Heart left ventricle (tissue), 13 donors: ENCODE data around the gene VDR.
"Not testable (repeated sequence)": the region's sequence is repeated elsewhere in the genome, so short reads cannot be mapped to it uniquely, and the experiment has no call there.

ENCODE experiments used
- POLR2A ChIP-seq, 2 donors: fragments of 450-650 bp; IDR thresholded peaks; one replicate each; pipeline ENCODE4 v1.6.1; 2017; ENCODE audit warnings: antibody characterized with exemption in 2 of 2, mild to moderate bottlenecking in 2 of 2, moderate library complexity in 2 of 2
- TF ChIP-seq, protein P1 (sequence below), 12 donors: fragments of 200-600 bp; sonication (generic) in 4 of 12; IDR thresholded peaks; one replicate each; pipeline versions ENCODE4 v1.5.0 to v1.8.0; 2018 to 2022; ENCODE audit warnings: antibody characterized with exemption in 12 of 12, mild to moderate bottlenecking in 5 of 12
- donor health status: ischemic (EF 13 %, LVEDD 7.1; RV severe dilation, severe dysfunction).
- donor health status: DM: no; HTN: yes; CAD: no.
- donor health status: DM: no; HTN: no; CAD: no.
- donor health status: ischemic (EF 25% LVEDD 6.9; RV normal size, moderate dysfunction).
- donor health status: ischemic (EF 25% LVEDD 5.7; RV mildly dilated, moderate dysfunction).
- donor health status: ischemic (EF 35%, LVEDD 5.7; RV mildly dilated, moderate dysfunction).
- donor health status: nonischemic (EF 11% LVEDD 7.7; RV severe dilation, severe dysfunction).
- donor health status: DM: yes; HTN: yes; CAD: no.
- donor health status: PGD.
- donor health status: ischemic (EF 29% LVEDD 5.4; RV normal size, mild dysfunction).
- donor health status: nonischemic (EF 23%, LVEDD 6.1; RV moderate dilation, normal function).

GRCh38 chr12:47842543-47842942 is 62.3 kb downstream of the VDR start:
- TF ChIP-seq, protein P1, sequence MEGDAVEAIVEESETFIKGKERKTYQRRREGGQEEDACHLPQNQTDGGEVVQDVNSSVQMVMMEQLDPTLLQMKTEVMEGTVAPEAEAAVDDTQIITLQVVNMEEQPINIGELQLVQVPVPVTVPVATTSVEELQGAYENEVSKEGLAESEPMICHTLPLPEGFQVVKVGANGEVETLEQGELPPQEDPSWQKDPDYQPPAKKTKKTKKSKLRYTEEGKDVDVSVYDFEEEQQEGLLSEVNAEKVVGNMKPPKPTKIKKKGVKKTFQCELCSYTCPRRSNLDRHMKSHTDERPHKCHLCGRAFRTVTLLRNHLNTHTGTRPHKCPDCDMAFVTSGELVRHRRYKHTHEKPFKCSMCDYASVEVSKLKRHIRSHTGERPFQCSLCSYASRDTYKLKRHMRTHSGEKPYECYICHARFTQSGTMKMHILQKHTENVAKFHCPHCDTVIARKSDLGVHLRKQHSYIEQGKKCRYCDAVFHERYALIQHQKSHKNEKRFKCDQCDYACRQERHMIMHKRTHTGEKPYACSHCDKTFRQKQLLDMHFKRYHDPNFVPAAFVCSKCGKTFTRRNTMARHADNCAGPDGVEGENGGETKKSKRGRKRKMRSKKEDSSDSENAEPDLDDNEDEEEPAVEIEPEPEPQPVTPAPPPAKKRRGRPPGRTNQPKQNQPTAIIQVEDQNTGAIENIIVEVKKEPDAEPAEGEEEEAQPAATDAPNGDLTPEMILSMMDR (IDR thresholded peaks at IDR 0.05): not testable (repeated sequence)
- not testable (repeated sequence) for TF ChIP-seq POLR2A (IDR thresholded peaks at IDR 0.05)
